Neural cell (in vitro differentiated cells): ENCODE data around the gene EPHA4.

Experiments used
- EP300 ChIP-seq: fragments of 450-650 bp; conservative IDR thresholded peaks from 2 replicates; pipeline ENCODE4 v1.6.1; 2014; ENCODE audit warnings: antibody characterized with exemption, mild to moderate bottlenecking, moderate library complexity; ENCODE audit not compliant: poor library complexity, severe bottlenecking
- EZH2 ChIP-seq: fragments of 200-600, 300-800 bp; shearing (Covaris generic), sonication (generic); IDR thresholded peaks from 2 replicates; pipeline ENCODE4 v1.6.1; 2014; ENCODE audit warnings: antibody characterized with exemption, low read length, borderline replicate concordance, mild to moderate bottlenecking; ENCODE audit not compliant: insufficient read depth, poor library complexity, severe bottlenecking
- MXI1 ChIP-seq: fragments of 450-650 bp; conservative IDR thresholded peaks from 2 replicates; pipeline ENCODE4 v1.6.1; 2014; ENCODE audit warnings: antibody characterized with exemption, mild to moderate bottlenecking; ENCODE audit not compliant: poor library complexity, severe bottlenecking
- POLR2AphosphoS5 ChIP-seq: IDR thresholded peaks from 2 replicates; pipeline ENCODE4 v1.6.1; 2012
- RAD21 ChIP-seq: fragments of 450-650 bp; conservative IDR thresholded peaks from 2 replicates; pipeline ENCODE4 v1.6.1; 2014; ENCODE audit warnings: antibody characterized with exemption, mild to moderate bottlenecking, moderate library complexity
- SMC3 ChIP-seq: fragments of 450-650 bp; conservative IDR thresholded peaks from 2 replicates; pipeline ENCODE4 v1.6.1; 2014; ENCODE audit warnings: antibody characterized with exemption, mild to moderate bottlenecking, moderate library complexity; ENCODE audit not compliant: poor library complexity
- TAF1 ChIP-seq: IDR thresholded peaks from 2 replicates; pipeline ENCODE4 v1.6.1; 2012; ENCODE audit warnings: low read depth
- TF ChIP-seq, protein P1 (sequence below): fragments of 450-650 bp; IDR thresholded peaks from 2 replicates; pipeline ENCODE4 v1.5.1; 2014; ENCODE audit warnings: antibody characterized with exemption, mild to moderate bottlenecking, moderate library complexity; ENCODE audit not compliant: poor library complexity, severe bottlenecking
- TF ChIP-seq, protein P2 (sequence below): IDR thresholded peaks from 2 replicates; pipeline ENCODE4 v1.6.1; 2012; ENCODE audit warnings: borderline replicate concordance

DNA sequence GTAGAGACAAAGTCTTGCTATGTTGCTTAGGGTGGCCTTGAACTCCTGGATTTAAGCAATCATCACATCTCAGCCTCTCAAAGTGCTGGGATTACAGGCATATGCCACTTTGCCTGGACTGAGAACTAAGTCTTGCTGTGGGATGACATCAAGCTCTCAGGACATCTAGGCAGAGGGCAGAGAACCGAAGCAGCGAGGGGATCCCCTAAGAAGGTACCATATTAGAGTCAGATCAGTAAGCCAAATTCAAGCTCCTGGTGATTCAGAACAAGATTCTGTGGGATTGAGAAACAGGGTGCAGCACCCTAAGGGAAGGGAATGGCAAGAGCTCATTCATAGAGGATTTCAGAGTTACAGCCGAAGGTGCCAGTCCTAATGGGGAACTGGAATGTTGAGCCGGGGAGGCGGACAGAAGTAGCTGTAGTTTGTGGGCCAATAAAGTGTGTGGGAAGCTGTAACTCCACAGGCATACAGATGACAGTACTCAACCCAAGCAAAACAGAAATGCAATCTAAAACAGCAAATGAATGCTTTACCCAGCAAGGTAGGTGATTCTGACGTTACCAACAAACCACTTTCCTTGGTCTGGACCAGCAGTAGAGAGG, 30.9 kb downstream of the EPHA4 start:
- TF ChIP-seq, protein P1, sequence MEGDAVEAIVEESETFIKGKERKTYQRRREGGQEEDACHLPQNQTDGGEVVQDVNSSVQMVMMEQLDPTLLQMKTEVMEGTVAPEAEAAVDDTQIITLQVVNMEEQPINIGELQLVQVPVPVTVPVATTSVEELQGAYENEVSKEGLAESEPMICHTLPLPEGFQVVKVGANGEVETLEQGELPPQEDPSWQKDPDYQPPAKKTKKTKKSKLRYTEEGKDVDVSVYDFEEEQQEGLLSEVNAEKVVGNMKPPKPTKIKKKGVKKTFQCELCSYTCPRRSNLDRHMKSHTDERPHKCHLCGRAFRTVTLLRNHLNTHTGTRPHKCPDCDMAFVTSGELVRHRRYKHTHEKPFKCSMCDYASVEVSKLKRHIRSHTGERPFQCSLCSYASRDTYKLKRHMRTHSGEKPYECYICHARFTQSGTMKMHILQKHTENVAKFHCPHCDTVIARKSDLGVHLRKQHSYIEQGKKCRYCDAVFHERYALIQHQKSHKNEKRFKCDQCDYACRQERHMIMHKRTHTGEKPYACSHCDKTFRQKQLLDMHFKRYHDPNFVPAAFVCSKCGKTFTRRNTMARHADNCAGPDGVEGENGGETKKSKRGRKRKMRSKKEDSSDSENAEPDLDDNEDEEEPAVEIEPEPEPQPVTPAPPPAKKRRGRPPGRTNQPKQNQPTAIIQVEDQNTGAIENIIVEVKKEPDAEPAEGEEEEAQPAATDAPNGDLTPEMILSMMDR = no peak
- TF ChIP-seq POLR2AphosphoS5 (no peak), TAF1 (no peak), EZH2 (no peak), SMC3 (no peak), RAD21 (no peak), MXI1 (no peak), EP300 (no peak)
- TF ChIP-seq, protein P2, sequence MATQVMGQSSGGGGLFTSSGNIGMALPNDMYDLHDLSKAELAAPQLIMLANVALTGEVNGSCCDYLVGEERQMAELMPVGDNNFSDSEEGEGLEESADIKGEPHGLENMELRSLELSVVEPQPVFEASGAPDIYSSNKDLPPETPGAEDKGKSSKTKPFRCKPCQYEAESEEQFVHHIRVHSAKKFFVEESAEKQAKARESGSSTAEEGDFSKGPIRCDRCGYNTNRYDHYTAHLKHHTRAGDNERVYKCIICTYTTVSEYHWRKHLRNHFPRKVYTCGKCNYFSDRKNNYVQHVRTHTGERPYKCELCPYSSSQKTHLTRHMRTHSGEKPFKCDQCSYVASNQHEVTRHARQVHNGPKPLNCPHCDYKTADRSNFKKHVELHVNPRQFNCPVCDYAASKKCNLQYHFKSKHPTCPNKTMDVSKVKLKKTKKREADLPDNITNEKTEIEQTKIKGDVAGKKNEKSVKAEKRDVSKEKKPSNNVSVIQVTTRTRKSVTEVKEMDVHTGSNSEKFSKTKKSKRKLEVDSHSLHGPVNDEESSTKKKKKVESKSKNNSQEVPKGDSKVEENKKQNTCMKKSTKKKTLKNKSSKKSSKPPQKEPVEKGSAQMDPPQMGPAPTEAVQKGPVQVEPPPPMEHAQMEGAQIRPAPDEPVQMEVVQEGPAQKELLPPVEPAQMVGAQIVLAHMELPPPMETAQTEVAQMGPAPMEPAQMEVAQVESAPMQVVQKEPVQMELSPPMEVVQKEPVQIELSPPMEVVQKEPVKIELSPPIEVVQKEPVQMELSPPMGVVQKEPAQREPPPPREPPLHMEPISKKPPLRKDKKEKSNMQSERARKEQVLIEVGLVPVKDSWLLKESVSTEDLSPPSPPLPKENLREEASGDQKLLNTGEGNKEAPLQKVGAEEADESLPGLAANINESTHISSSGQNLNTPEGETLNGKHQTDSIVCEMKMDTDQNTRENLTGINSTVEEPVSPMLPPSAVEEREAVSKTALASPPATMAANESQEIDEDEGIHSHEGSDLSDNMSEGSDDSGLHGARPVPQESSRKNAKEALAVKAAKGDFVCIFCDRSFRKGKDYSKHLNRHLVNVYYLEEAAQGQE = no peak
